Caco-2 (cell line): ENCODE measurements around the gene NCOR2. TPM values are rescaled to one million over a fixed set of nuclear protein-coding genes. Genes with fewer than 3 reads are reported as not detected.

Experiments used
- BruUV-seq: library from RNA; stranded (reverse); fragments of 400-500 nt; replicated peaks from 2 replicates; lab custom pipeline; 2021; lab: Mats Ljungman, UMichigan
- CTCF ChIA-PET: fragments of 300-600 bp; sonication (Branson Sonifier 250); formaldehyde crosslinking; loops from one replicate; lab custom pipeline; 2022; ENCODE audit warnings: antibody characterized with exemption; lab: Charles Lee
- POLR2A ChIA-PET: fragments of 300-600 bp; sonication (Branson Sonifier 250); formaldehyde crosslinking; loops from one replicate; lab custom pipeline; 2022; ENCODE audit warnings: antibody characterized with exemption; lab: Charles Lee
- DNase-seq, 2 experiments: peaks; one replicate each; pipeline versions ENCODE4 v3.0.0 to v3.0.0-alpha.2; 2020 to 2022
- H3K27me3 ChIP-seq: replicated peaks from 2 replicates; pipeline ENCODE4 v1.6.0; 2011; ENCODE audit warnings: low read length; ENCODE audit not compliant: control insufficient read depth, insufficient read depth
- H3K36me3 ChIP-seq: 2 replicates; pipeline ENCODE4 v1.5.1; 2011; ENCODE audit warnings: low read length; ENCODE audit not compliant: control insufficient read depth, insufficient read depth
- H3K4me1 ChIP-seq: fragments of 250-450 bp; sonication (Bioruptor Pico); 2 replicates; pipeline ENCODE4 v1.5.1; 2020; ENCODE audit warnings: mild to moderate bottlenecking
- H3K4me3 ChIP-seq: 2 replicates; pipeline ENCODE4 v1.5.1; 2011; ENCODE audit warnings: low read depth, mild to moderate bottlenecking, control low read depth, low read length
- H3K9me3 ChIP-seq: fragments of 250-450 bp; sonication (Bioruptor Pico); 2 replicates; pipeline ENCODE4 v1.5.1; 2020; ENCODE audit warnings: mild to moderate bottlenecking, moderate library complexity
- H3K27ac Mint-ChIP-seq: one replicate; pipeline ENCODE4 v1.8.0; 2022; ENCODE audit warnings: mixed read lengths; ENCODE audit not compliant: unreplicated experiment
- H3K27me3 Mint-ChIP-seq: one replicate; pipeline ENCODE4 v1.8.0; 2022; ENCODE audit warnings: mixed read lengths; ENCODE audit not compliant: insufficient read depth, unreplicated experiment
- H3K36me3 Mint-ChIP-seq: one replicate; pipeline ENCODE4 v1.8.0; 2022; ENCODE audit warnings: mild to moderate bottlenecking, mixed read lengths; ENCODE audit not compliant: insufficient read depth, unreplicated experiment
- H3K4me1 Mint-ChIP-seq: one replicate; pipeline ENCODE4 v1.8.0; 2022; ENCODE audit warnings: low read depth, mixed read lengths; ENCODE audit not compliant: unreplicated experiment
- H3K4me3 Mint-ChIP-seq: one replicate; pipeline ENCODE4 v1.8.0; 2022; ENCODE audit warnings: mild to moderate bottlenecking, moderate library complexity, mixed read lengths; ENCODE audit not compliant: unreplicated experiment
- H3K9me3 Mint-ChIP-seq: one replicate; pipeline ENCODE4 v1.8.0; 2022; ENCODE audit warnings: mixed read lengths; ENCODE audit not compliant: unreplicated experiment
- intact Hi-C: fragments of 100-400 bp; cut with micrococcal nuclease; formaldehyde crosslinking; loops from one replicate; pipeline ENCODE4 v1.10.0; 2022; ENCODE audit not compliant: unreplicated experiment
- total RNA-seq: library from RNA; stranded (reverse); gene quantifications from 2 replicates; pipeline ENCODE4 v1.2.3, GENCODE V29; 2022
- TF ChIP-seq, protein P1 (sequence below), 2 experiments: fragments of 200-600 bp in 1 of 2; IDR thresholded peaks; 1 replicate in 1 of 2; 2 replicates in 1 of 2; pipeline versions ENCODE4 v1.5.1 to v1.8.0; 2011 to 2022; ENCODE audit warnings: antibody characterized with exemption in 1 of 2, control low read depth in 1 of 2, inconsistent platforms in 1 of 2, low read depth in 1 of 2, low read length in 1 of 2, mild to moderate bottlenecking in 1 of 2, moderate library complexity in 1 of 2; ENCODE audit not compliant: insufficient read depth in 1 of 2, severe bottlenecking in 1 of 2, unreplicated experiment in 1 of 2

The NCOR2 gene
- total RNA-seq, 1 experiment from 2014 or later, result 250 TPM

DNA sequence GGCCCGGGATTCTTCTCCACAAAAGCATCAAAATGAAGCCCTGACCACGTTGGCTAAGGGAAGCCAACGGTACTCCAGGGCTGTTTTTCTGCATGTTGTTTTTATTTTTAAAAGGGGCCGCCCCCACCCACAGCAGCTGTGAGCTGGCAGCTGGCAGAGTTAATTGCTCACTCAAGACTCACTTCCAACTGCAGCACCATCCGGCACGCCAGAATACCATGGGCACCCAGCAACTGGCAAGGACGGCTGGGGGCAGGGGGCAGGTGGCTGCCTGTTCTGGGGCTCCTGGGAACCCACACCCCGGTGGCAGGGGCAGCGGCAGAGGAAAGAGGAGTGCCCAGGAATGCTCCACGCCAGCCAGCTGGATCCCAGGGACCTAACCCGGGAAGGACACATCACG lies 44.3 kb downstream of the NCOR2 start:
- H3K4me1 Mint-ChIP-seq, result peaks cover 4% of the 10 kb centered on the region

DNA sequence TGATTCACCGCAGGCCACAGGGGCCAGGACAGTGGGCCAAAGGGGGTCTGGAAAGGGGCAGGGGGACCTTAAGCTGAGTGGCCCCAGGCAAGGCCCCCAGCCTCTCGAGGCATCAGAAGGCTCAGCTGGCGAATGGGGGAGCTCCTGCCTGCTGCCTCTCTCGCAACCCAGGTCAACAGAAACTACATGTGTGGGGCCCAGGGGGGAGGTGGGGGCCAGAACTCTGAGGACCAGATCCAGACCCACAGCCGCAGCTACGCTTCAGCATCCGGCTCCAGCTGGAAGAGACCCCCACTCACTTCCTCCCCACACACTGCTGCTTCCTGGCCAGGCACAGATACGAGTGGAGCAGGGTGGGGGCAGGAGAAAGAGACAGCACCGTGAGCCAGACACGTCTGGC lies 46.5 kb downstream of the NCOR2 start:
- Mint-ChIP-seq H3K9me3 (no peaks in the 10 kb centered on the region), H3K4me3 (no peak overlapping the region), H3K4me1 (no peaks in the 10 kb centered on the region), H3K36me3 (peaks cover 41% of the 10 kb centered on the region), H3K27me3 (no peaks in the 10 kb centered on the region), H3K27ac (no peak overlapping the region)
- no peak overlapping the region for H3K4me3 ChIP-seq
- ChIA-PET POLR2A (no interaction called here), CTCF (no interaction called here)
- no peak for DNase-seq
- TF ChIP-seq, protein P1, sequence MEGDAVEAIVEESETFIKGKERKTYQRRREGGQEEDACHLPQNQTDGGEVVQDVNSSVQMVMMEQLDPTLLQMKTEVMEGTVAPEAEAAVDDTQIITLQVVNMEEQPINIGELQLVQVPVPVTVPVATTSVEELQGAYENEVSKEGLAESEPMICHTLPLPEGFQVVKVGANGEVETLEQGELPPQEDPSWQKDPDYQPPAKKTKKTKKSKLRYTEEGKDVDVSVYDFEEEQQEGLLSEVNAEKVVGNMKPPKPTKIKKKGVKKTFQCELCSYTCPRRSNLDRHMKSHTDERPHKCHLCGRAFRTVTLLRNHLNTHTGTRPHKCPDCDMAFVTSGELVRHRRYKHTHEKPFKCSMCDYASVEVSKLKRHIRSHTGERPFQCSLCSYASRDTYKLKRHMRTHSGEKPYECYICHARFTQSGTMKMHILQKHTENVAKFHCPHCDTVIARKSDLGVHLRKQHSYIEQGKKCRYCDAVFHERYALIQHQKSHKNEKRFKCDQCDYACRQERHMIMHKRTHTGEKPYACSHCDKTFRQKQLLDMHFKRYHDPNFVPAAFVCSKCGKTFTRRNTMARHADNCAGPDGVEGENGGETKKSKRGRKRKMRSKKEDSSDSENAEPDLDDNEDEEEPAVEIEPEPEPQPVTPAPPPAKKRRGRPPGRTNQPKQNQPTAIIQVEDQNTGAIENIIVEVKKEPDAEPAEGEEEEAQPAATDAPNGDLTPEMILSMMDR (IDR thresholded peaks at IDR 0.05; ENCODE audit: insufficient read depth in 1 of 2, low read depth in 1 of 2, low read length in 1 of 2, severe bottlenecking in 1 of 2, unreplicated experiment in 1 of 2), result no peak
- H3K4me1 ChIP-seq, result no peaks in the 10 kb centered on the region
- intact Hi-C loops, result no loop called here
- BruUV-seq, result no TSS peak
- H3K36me3 ChIP-seq, result peaks cover 1% of the 10 kb centered on the region
- no peaks in the 10 kb centered on the region for H3K9me3 ChIP-seq
- H3K27me3 ChIP-seq, result no peaks in the 10 kb centered on the region

More for the DNA sequence above, 44.3 kb downstream of the NCOR2 start:
- no peaks in the 10 kb centered on the region for H3K27me3 Mint-ChIP-seq
- H3K4me3 ChIP-seq, result no peak overlapping the region
- no TSS peak for BruUV-seq
- peaks cover 3% of the 10 kb centered on the region for H3K36me3 ChIP-seq
- H3K4me3 Mint-ChIP-seq, result no peak overlapping the region
- ChIA-PET CTCF (no interaction called here), POLR2A (no interaction called here)
- DNase-seq, result no peak
- H3K36me3 Mint-ChIP-seq, result peaks cover 46% of the 10 kb centered on the region
- no peaks in the 10 kb centered on the region for H3K4me1 ChIP-seq
- TF ChIP-seq, protein P1 (IDR thresholded peaks at IDR 0.05; ENCODE audit: insufficient read depth in 1 of 2, low read depth in 1 of 2, low read length in 1 of 2, severe bottlenecking in 1 of 2, unreplicated experiment in 1 of 2), result no peak
- H3K27me3 ChIP-seq, result no peaks in the 10 kb centered on the region
- no peaks in the 10 kb centered on the region for H3K9me3 ChIP-seq
- H3K9me3 Mint-ChIP-seq, result no peaks in the 10 kb centered on the region
- intact Hi-C loops, result no loop called here
- H3K27ac Mint-ChIP-seq, result no peak overlapping the region

DNA sequence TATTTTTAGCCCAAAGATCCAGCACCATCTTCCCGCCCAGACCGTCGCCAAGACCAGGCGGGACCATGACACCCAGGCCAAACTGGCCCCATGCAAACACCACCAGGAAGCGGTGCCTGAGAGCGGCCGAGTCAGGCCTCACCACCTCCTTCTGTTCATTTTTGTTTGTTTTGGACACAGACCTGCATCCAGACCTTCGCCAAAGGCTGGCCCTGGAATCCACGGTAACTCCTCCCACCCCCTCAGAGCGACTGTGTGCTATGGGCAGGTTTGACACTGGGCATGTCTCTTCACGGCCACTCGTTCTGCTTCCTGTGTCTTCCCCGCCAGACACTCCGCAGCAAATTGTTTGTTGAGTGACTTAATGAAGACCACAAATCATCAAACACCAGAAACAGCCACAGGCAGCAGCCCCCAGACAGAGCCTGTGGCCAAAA lies 47.1 kb downstream of the NCOR2 start:
- Mint-ChIP-seq H3K27me3 (no peaks in the 10 kb centered on the region), H3K4me1 (no peaks in the 10 kb centered on the region), H3K36me3 (peaks cover 43% of the 10 kb centered on the region), H3K27ac (no peak overlapping the region), H3K4me3 (no peak overlapping the region), H3K9me3 (no peaks in the 10 kb centered on the region)
- ChIA-PET CTCF (no interaction called here), POLR2A (no interaction called here)
- TF ChIP-seq, protein P1 (IDR thresholded peaks at IDR 0.05; ENCODE audit: insufficient read depth in 1 of 2, low read depth in 1 of 2, low read length in 1 of 2, severe bottlenecking in 1 of 2, unreplicated experiment in 1 of 2), result no peak
- DNase-seq, result no peak
- H3K36me3 ChIP-seq, result peaks cover 3% of the 10 kb centered on the region; the same call in 1 of the 2 replicates
- H3K9me3 ChIP-seq, result no peaks in the 10 kb centered on the region
- H3K4me3 ChIP-seq, result no peak overlapping the region
- BruUV-seq, result no TSS peak
- no peaks in the 10 kb centered on the region for H3K4me1 ChIP-seq
- H3K27me3 ChIP-seq, result no peaks in the 10 kb centered on the region
- intact Hi-C loops, result no loop called here
